Left ventricle myocardium inferior (tissue), 1 donor: Measurements from ENCODE around the gene DLX6. TPM values are rescaled to one million over a fixed set of nuclear protein-coding genes. Genes with fewer than 3 reads are reported as not detected.
A peak's percentile ranks its signal among the peaks of the same experiment; 100 is the strongest.

Source experiments
- DNase-seq: peaks from one replicate; pipeline ENCODE4 v3.0.0-alpha.2; 2020
- H3K27ac ChIP-seq: fragments of 200-600 bp; replicated peaks from 2 replicates; pipeline ENCODE4 v1.8.0; 2021
- H3K27me3 ChIP-seq: fragments of 200-600 bp; 2 replicates; pipeline ENCODE4 v1.8.0; 2021; ENCODE audit warnings: low read depth
- H3K36me3 ChIP-seq: fragments of 200-600 bp; 2 replicates; pipeline ENCODE4 v1.8.0; 2021
- H3K4me1 ChIP-seq: fragments of 200-600 bp; 2 replicates; pipeline ENCODE4 v1.8.0; 2021
- H3K4me3 ChIP-seq: fragments of 200-600 bp; 2 replicates; pipeline ENCODE4 v1.8.0; 2021; ENCODE audit warnings: mild to moderate bottlenecking, moderate library complexity
- H3K9me3 ChIP-seq: fragments of 200-600 bp; replicated peaks from 2 replicates; pipeline ENCODE4 v1.8.0; 2021
- intact Hi-C: fragments of 100-400 bp; cut with micrococcal nuclease; formaldehyde crosslinking; loops from one replicate; pipeline ENCODE4 v1.11.0; 2022
- long read RNA-seq: library from polyadenylated mRNA; unstranded; transcript quantifications from one replicate; pipeline ENCODE4 v2.0.0, GENCODE V29; 2021
- total RNA-seq: library from RNA; stranded (reverse); fragmentation: NEBNext Ultra II Directional; extraction: Animal tissue kit (Norgen Biotek cat#: 25700); gene quantifications from one replicate; pipeline ENCODE4 v1.2.1, GENCODE V29; 2021
- TF ChIP-seq, protein P1 (sequence below): fragments of 200-600 bp; IDR thresholded peaks from 2 replicates; pipeline ENCODE4 v1.8.0; 2021; ENCODE audit warnings: antibody characterized with exemption, mild to moderate bottlenecking, borderline replicate concordance
- donor health status: DM: no; HTN: yes; CAD: no; lungs with severe emphysema.

DLX6 gene
- total RNA-seq: not detected
- long read RNA-seq: 0 reads

GRCh38 chr7:97005183-97006054, at the start of gene DLX6:
Gene DLX6, plus strand, starts transcription at chr7:97005553. Its CDS starts 425 bp downstream, at chr7:97005978.
- H3K36me3 ChIP-seq: no peaks in the 10 kb centered on the region
- no peaks in the 10 kb centered on the region for H3K9me3 ChIP-seq
- H3K27ac ChIP-seq: no peak within 1 kb of the TSS
- H3K27me3 ChIP-seq: peaks cover 100% of the 10 kb centered on the region
- intact Hi-C loops: no loop called here
- H3K4me3 ChIP-seq: peak within 1 kb of the TSS; percentile 61
- no peak for DNase-seq
- TF ChIP-seq, protein P1, sequence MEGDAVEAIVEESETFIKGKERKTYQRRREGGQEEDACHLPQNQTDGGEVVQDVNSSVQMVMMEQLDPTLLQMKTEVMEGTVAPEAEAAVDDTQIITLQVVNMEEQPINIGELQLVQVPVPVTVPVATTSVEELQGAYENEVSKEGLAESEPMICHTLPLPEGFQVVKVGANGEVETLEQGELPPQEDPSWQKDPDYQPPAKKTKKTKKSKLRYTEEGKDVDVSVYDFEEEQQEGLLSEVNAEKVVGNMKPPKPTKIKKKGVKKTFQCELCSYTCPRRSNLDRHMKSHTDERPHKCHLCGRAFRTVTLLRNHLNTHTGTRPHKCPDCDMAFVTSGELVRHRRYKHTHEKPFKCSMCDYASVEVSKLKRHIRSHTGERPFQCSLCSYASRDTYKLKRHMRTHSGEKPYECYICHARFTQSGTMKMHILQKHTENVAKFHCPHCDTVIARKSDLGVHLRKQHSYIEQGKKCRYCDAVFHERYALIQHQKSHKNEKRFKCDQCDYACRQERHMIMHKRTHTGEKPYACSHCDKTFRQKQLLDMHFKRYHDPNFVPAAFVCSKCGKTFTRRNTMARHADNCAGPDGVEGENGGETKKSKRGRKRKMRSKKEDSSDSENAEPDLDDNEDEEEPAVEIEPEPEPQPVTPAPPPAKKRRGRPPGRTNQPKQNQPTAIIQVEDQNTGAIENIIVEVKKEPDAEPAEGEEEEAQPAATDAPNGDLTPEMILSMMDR: no peak
- peaks cover 36% of the 10 kb centered on the region for H3K4me1 ChIP-seq

GRCh38 chr7:96959135-96959534, 46.2 kb upstream of the DLX6 start:
- Histone ChIP-seq H3K4me1 (no peaks in the 10 kb centered on the region), H3K36me3 (no peaks in the 10 kb centered on the region), H3K4me3 (no peak overlapping the region), H3K27ac (no peak overlapping the region), H3K9me3 (no peaks in the 10 kb centered on the region), H3K27me3 (peaks cover 46% of the 10 kb centered on the region)
- intact Hi-C loops: no loop called here
- TF ChIP-seq, protein P1: no peak
- no peak for DNase-seq

DNA sequence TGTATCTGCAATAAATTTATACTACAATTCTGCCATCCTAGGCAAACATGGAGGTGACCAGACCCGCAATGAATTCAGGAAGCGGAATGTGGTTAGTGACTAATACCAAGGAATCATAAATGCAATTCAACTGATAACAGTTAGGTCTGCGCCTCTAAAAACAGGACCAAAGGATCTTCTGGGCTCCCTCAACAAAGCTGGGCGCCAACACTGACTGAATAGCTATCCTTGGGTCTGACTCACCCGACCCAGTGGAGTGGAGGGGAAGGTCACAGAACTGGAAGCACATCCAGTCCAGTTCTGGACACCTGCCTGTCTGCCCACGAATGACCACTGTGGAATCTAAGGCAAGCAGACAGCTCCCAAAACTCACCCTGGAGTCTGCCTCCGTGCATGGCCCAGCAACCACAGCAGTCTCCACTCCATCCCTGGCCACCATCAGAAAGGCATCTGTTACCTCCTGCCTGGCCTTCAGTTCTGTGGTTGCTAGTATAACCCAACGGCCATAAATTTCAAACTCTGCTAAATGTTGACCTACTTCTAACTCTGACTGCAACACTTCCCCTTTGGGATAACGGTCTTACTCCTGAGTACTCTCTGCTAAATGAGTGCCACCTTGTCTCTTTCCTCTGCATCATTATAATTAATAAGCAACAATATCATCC, 43.0 kb upstream of the DLX6 start:
- Histone ChIP-seq H3K27ac (no peak overlapping the region), H3K4me3 (no peak overlapping the region), H3K4me1 (no peaks in the 10 kb centered on the region), H3K9me3 (no peaks in the 10 kb centered on the region), H3K27me3 (peaks cover 67% of the 10 kb centered on the region), H3K36me3 (no peaks in the 10 kb centered on the region)
- DNase-seq: no peak
- TF ChIP-seq, protein P1: no peak
- intact Hi-C loops: no loop called here

DNA sequence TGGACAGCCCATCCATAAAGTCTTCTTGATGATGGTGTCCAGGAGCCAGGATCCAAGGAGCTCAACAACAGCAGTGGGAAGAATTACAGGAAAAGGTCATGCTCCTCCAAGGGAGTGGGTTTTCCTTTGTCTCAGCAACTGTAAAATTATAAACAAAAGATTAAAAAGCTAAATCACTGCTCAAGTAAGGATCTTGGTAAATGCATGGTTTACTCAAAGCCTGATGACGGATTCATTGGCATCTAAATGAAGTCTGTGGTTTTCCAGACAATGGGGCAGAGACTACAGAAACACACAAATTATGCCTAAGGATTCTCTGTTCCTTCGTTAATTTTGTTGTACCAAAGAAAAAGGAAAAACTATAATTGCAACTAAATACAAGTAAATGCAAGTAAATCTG, 36.4 kb upstream of the DLX6 start:
- H3K9me3 ChIP-seq: no peaks in the 10 kb centered on the region
- TF ChIP-seq, protein P1: no peak
- H3K27me3 ChIP-seq: peaks cover 91% of the 10 kb centered on the region
- H3K4me3 ChIP-seq: no peak overlapping the region
- no peaks in the 10 kb centered on the region for H3K4me1 ChIP-seq
- no peak overlapping the region for H3K27ac ChIP-seq
- intact Hi-C loops: no loop called here
- no peak for DNase-seq
- no peaks in the 10 kb centered on the region for H3K36me3 ChIP-seq

DNA sequence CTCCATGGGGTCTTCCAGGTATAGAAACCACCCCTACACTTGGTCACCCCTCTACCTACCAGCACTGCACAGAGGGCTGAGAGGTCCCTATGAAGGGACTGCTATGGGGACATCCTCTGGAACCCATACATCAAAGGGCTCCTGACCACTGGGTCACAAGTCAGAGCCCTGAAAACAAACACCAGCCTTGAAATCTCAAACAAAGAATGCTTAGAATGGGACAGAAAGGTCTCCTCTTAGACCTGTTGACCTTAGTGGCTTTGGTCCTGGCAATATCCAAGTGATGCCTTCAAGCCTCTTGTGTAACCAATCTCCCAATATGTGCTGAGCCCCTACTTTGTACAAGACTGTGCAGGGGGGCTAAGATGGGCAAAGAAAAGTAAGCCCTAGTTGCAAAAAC, 34.6 kb upstream of the DLX6 start:
- Histone ChIP-seq H3K4me1 (no peaks in the 10 kb centered on the region), H3K9me3 (no peaks in the 10 kb centered on the region), H3K27me3 (peaks cover 87% of the 10 kb centered on the region), H3K36me3 (no peaks in the 10 kb centered on the region), H3K27ac (no peak overlapping the region), H3K4me3 (no peak overlapping the region)
- TF ChIP-seq, protein P1: no peak
- no peak for DNase-seq
- intact Hi-C loops: no loop called here
